HS-27A (cell line): ENCODE results near the gene VAMP8.
"Not testable (repeated sequence)": the region's sequence is repeated elsewhere in the genome, so short reads cannot be mapped to it uniquely, and the experiment has no call there.

ENCODE experiments used
- DNase-seq: peaks from one replicate; pipeline ENCODE4 v3.0.0-alpha.2; 2012; ENCODE audit warnings: low read depth, missing footprints

Gene VAMP8

GRCh38 chr2:85579266-85579935 lies 2.0 kb downstream of the VAMP8 start:
- DNase-seq = no peak

- DNase-seq = no peak
Observed at GRCh38 chr2:85580206-85580605, 2.8 kb downstream of the VAMP8 start.

- no peak for DNase-seq
Observed at GRCh38 chr2:85582492-85582891, 5.1 kb downstream of the VAMP8 start.

GRCh38 chr2:85583667-85584353 lies 6.4 kb downstream of the VAMP8 start:
- no peak for DNase-seq

- DNase-seq = no peak
Observed at GRCh38 chr2:85584354-85584856, 7.0 kb downstream of the VAMP8 start, which contains the start of gene VAMP5. TSS of gene VAMP5 (plus strand) at chr2:85584431. CDS start at chr2:85584491, 60 bp downstream.

- peak; percentile 72 for DNase-seq
Observed at GRCh38 chr2:85584857-85585780, 7.7 kb downstream of the VAMP8 start.

GRCh38 chr2:85585781-85586105 lies 8.4 kb downstream of the VAMP8 start:
- no peak for DNase-seq

- no peak for DNase-seq
Observed at GRCh38 chr2:85588236-85588635, 10.8 kb downstream of the VAMP8 start.

GRCh38 chr2:85588645-85589044 lies 11.3 kb downstream of the VAMP8 start:
- no peak for DNase-seq

- DNase-seq = no peak
Observed at GRCh38 chr2:85589181-85589580, 11.8 kb downstream of the VAMP8 start.

GRCh38 chr2:85589982-85590791 lies 12.8 kb downstream of the VAMP8 start:
- DNase-seq = peak; percentile 89

- no peak for DNase-seq
Observed at GRCh38 chr2:85590950-85591349, 13.6 kb downstream of the VAMP8 start.

- no peak for DNase-seq
Observed at GRCh38 chr2:85591563-85591962, 14.2 kb downstream of the VAMP8 start.

- not testable (repeated sequence) for DNase-seq
Observed at GRCh38 chr2:85592299-85592698, 14.9 kb downstream of the VAMP8 start.

- no peak for DNase-seq
Observed at GRCh38 chr2:85593023-85593422, 15.6 kb downstream of the VAMP8 start.

- no peak for DNase-seq
Observed at GRCh38 chr2:85594715-85595300, 17.4 kb downstream of the VAMP8 start.

- peak; percentile 100 for DNase-seq
Observed at GRCh38 chr2:85595301-85596025, 18.1 kb downstream of the VAMP8 start, which contains the start of gene RNF181. TSS of gene RNF181 (plus strand) at chr2:85595745. CDS start at chr2:85595764, 19 bp downstream.

- no peak for DNase-seq
Observed at GRCh38 chr2:85596026-85596333, 18.6 kb downstream of the VAMP8 start.

- no peak for DNase-seq
Observed at GRCh38 chr2:85596486-85597143, 19.2 kb downstream of the VAMP8 start.

GRCh38 chr2:85597241-85597640 lies 19.9 kb downstream of the VAMP8 start:
- no peak for DNase-seq
